22Rv1 (cell line): Measurements from ENCODE around the gene SESTD1.

Experiments used
- CTCF ChIP-seq: fragments of 450-650 bp; IDR thresholded peaks from 2 replicates; pipeline ENCODE4 v1.5.1; 2017; ENCODE audit warnings: mild to moderate bottlenecking
- ZFX ChIP-seq: fragments of 450-650 bp; IDR thresholded peaks from 2 replicates; pipeline ENCODE4 v1.6.1; 2017; ENCODE audit warnings: antibody characterized with exemption, borderline replicate concordance

- no peak for TF ChIP-seq CTCF
- no peak for TF ChIP-seq ZFX
Measured at GRCh38 chr2:179250095-179250494, 14.5 kb downstream of the SESTD1 start.
